Ectodermal cell (in vitro differentiated cells): ENCODE results near the gene HNRNPM.

Experiments used
- H3K27ac ChIP-seq: 2 replicates; pipeline ENCODE4 v1.7.0; 2013; ENCODE audit warnings: mild to moderate bottlenecking, low read depth, low read length; ENCODE audit not compliant: insufficient read depth, poor library complexity, severe bottlenecking
- H3K27me3 ChIP-seq: 2 replicates; pipeline ENCODE4 v1.7.0; 2013; ENCODE audit warnings: mild to moderate bottlenecking, low read length; ENCODE audit not compliant: insufficient read depth, control insufficient read depth, poor library complexity, severe bottlenecking
- H3K36me3 ChIP-seq: one replicate; pipeline ENCODE4 v1.7.0; 2013; ENCODE audit warnings: low read length; ENCODE audit not compliant: control insufficient read depth, insufficient read depth
- H3K4me1 ChIP-seq: one replicate; pipeline ENCODE4 v1.7.0; 2013; ENCODE audit warnings: low read length; ENCODE audit not compliant: control insufficient read depth, insufficient read depth
- H3K4me3 ChIP-seq: 2 replicates; pipeline ENCODE4 v1.7.0; 2013; ENCODE audit warnings: low read depth, low read length, control low read depth; ENCODE audit not compliant: insufficient read depth
- H3K9me3 ChIP-seq: 2 replicates; pipeline ENCODE4 v1.7.0; 2013; ENCODE audit warnings: mild to moderate bottlenecking, low read length, moderate library complexity; ENCODE audit not compliant: control insufficient read depth
- WGBS, 2 experiments: methylation state at CpG; one replicate each; pipeline ENCODE4 v1.1.7; 2013; ENCODE audit warnings: missing lambda C conversion rate in 2 of 2; 5-methylcytosine and 5-hydroxymethylcytosine counted together

Gene HNRNPM

GRCh38 chr19:8491574-8491973 is 46.8 kb downstream of the HNRNPM start:
- Histone ChIP-seq H3K27ac (no peak overlapping the region), H3K27me3 (no peaks in the 10 kb centered on the region), H3K9me3 (no peaks in the 10 kb centered on the region), H3K4me3 (no peak overlapping the region), H3K4me1 (peaks cover 25% of the 10 kb centered on the region), H3K36me3 (peaks cover 23% of the 10 kb centered on the region)
- 84 to 86% methylated on average over 6 of the region's 6 CpGs for WGBS, 2 experiments

- H3K36me3 ChIP-seq: peaks cover 4% of the 10 kb centered on the region
- no peak overlapping the region for H3K27ac ChIP-seq
- WGBS, 2 experiments: 74 to 80% methylated on average over 7 of the region's 7 CpGs
- H3K27me3 ChIP-seq: no peaks in the 10 kb centered on the region
- H3K4me1 ChIP-seq: peaks cover 18% of the 10 kb centered on the region
- no peaks in the 10 kb centered on the region for H3K9me3 ChIP-seq
- no peak overlapping the region for H3K4me3 ChIP-seq
Measured at GRCh38 chr19:8494158-8494557, 49.4 kb downstream of the HNRNPM start.

GRCh38 chr19:8498295-8498694 is 53.5 kb downstream of the HNRNPM start:
- H3K27ac ChIP-seq: no peak overlapping the region
- 88 to 90% methylated on average over 22 of the region's 22 CpGs for WGBS, 2 experiments
- H3K27me3 ChIP-seq: no peaks in the 10 kb centered on the region

GRCh38 chr19:8499048-8499833 is 54.5 kb downstream of the HNRNPM start:
- Histone ChIP-seq H3K27ac (peak overlapping the region; percentile 8), H3K4me3 (no peak overlapping the region), H3K27me3 (no peaks in the 10 kb centered on the region), H3K4me1 (peaks cover 34% of the 10 kb centered on the region), H3K9me3 (no peaks in the 10 kb centered on the region), H3K36me3 (no peaks in the 10 kb centered on the region)
- WGBS, 2 experiments: 85 to 89% methylated on average over 41 of the region's 41 CpGs

More at GRCh38 chr19:8498295-8498694, 53.5 kb downstream of the HNRNPM start:
- Histone ChIP-seq H3K36me3 (no peaks in the 10 kb centered on the region), H3K4me1 (peaks cover 34% of the 10 kb centered on the region), H3K4me3 (no peak overlapping the region), H3K9me3 (no peaks in the 10 kb centered on the region)

- Histone ChIP-seq H3K36me3 (no peaks in the 10 kb centered on the region), H3K4me1 (peaks cover 34% of the 10 kb centered on the region), H3K9me3 (no peaks in the 10 kb centered on the region), H3K4me3 (no peak overlapping the region), H3K27me3 (no peaks in the 10 kb centered on the region), H3K27ac (no peak overlapping the region)
- 54 to 64% methylated on average over 7 of the region's 7 CpGs for WGBS, 2 experiments
Measured at GRCh38 chr19:8500158-8500557, 55.4 kb downstream of the HNRNPM start.

- no peaks in the 10 kb centered on the region for H3K36me3 ChIP-seq
- H3K4me3 ChIP-seq: no peak overlapping the region
- no peaks in the 10 kb centered on the region for H3K27me3 ChIP-seq
- no peaks in the 10 kb centered on the region for H3K9me3 ChIP-seq
- H3K27ac ChIP-seq: no peak overlapping the region
- WGBS, 2 experiments: 87 to 91% methylated on average over 6 of the region's 6 CpGs
- peaks cover 38% of the 10 kb centered on the region for H3K4me1 ChIP-seq
Measured at GRCh38 chr19:8501516-8501915, 56.7 kb downstream of the HNRNPM start.

GRCh38 chr19:8501981-8502380 is 57.2 kb downstream of the HNRNPM start:
- Histone ChIP-seq H3K9me3 (no peaks in the 10 kb centered on the region), H3K27me3 (no peaks in the 10 kb centered on the region), H3K4me1 (peaks cover 39% of the 10 kb centered on the region), H3K27ac (no peak overlapping the region), H3K4me3 (no peak overlapping the region), H3K36me3 (no peaks in the 10 kb centered on the region)
- 87 to 88% methylated on average over 14 of the region's 14 CpGs for WGBS, 2 experiments

- no peak overlapping the region for H3K27ac ChIP-seq
Measured at GRCh38 chr19:8503510-8503909, 58.7 kb downstream of the HNRNPM start.

GRCh38 chr19:8504171-8504570 is 59.4 kb downstream of the HNRNPM start:
- Histone ChIP-seq H3K27ac (no peak overlapping the region), H3K36me3 (no peaks in the 10 kb centered on the region), H3K9me3 (no peaks in the 10 kb centered on the region), H3K4me3 (no peak overlapping the region), H3K4me1 (peaks cover 26% of the 10 kb centered on the region), H3K27me3 (no peaks in the 10 kb centered on the region)
- WGBS, 2 experiments: 82 to 86% methylated on average over 7 of the region's 7 CpGs

More at GRCh38 chr19:8503510-8503909, 58.7 kb downstream of the HNRNPM start:
- Histone ChIP-seq H3K36me3 (no peaks in the 10 kb centered on the region), H3K4me1 (peaks cover 32% of the 10 kb centered on the region), H3K9me3 (no peaks in the 10 kb centered on the region), H3K27me3 (no peaks in the 10 kb centered on the region), H3K4me3 (no peak overlapping the region)
- 92 to 96% methylated on average over 7 of the region's 7 CpGs for WGBS, 2 experiments

- Histone ChIP-seq H3K27me3 (no peaks in the 10 kb centered on the region), H3K36me3 (no peaks in the 10 kb centered on the region)
Measured at GRCh38 chr19:8504919-8505318, 60.1 kb downstream of the HNRNPM start.

More at GRCh38 chr19:8504919-8505318, 60.1 kb downstream of the HNRNPM start:
- 88 to 89% methylated on average over 6 of the region's 6 CpGs for WGBS, 2 experiments
- no peaks in the 10 kb centered on the region for H3K9me3 ChIP-seq
- no peak overlapping the region for H3K4me3 ChIP-seq
- H3K4me1 ChIP-seq: peaks cover 18% of the 10 kb centered on the region
- H3K27ac ChIP-seq: no peak overlapping the region
